K562 (cell line): ENCODE data around the gene TOR1AIP2. TPM values are rescaled to one million over a fixed set of nuclear protein-coding genes. Genes with fewer than 3 reads are reported as not detected.

ENCODE experiments used
- ATAC-seq: fragments of 200-7000 bp; cut with Tn5 transposase; 3 replicates; pipeline ENCODE4 v1.9.1; 2020; ENCODE audit warnings: moderate library complexity
- BruUV-seq: library from RNA; stranded (reverse); fragments of 400-500 nt; replicated peaks from 2 replicates; lab custom pipeline; 2021; lab: Mats Ljungman, UMichigan
- CTCF ChIA-PET: fragments of 300-600 bp; formaldehyde crosslinking; extraction: SDS; loops from one replicate; lab custom pipeline; 2021; ENCODE audit warnings: low intra/inter-chr PET ratio; lab: Yijun Ruan, JAX
- POLR2A ChIA-PET: fragments of 300-600, 350-650 bp; sonication (Branson Sonifier 250); formaldehyde crosslinking; extraction: SDS; loops from one replicate; lab custom pipeline; 2021; ENCODE audit warnings: antibody characterized with exemption, inconsistent platforms; lab: Yijun Ruan, JAX
- DNase-seq, 4 experiments: peaks; one replicate each; pipeline versions ENCODE4 v3.0.0 to v3.0.0-alpha.2; 2011 to 2018; ENCODE audit warnings: low spot score in 3 of 4, mixed read lengths in 3 of 4; ENCODE audit errors: extremely low read depth in 1 of 4
- FAIRE-seq: peaks from 2 replicates; lab custom pipeline; 2011; peaks lifted over from hg19 to GRCh38; lab: Jason Lieb, UNC
- H2AFZ ChIP-seq: 2 replicates; pipeline ENCODE4 v1.6.0; 2011; ENCODE audit warnings: low read depth, low read length, control low read depth, inconsistent platforms
- H3K27ac ChIP-seq: fragments of 200-600 bp; 3 replicates; pipeline ENCODE4 v1.8.0; 2011; ENCODE audit warnings: low read depth, mild to moderate bottlenecking, control low read depth, inconsistent platforms, low read length, moderate library complexity, mixed read lengths; ENCODE audit errors: extremely low read depth
- H3K27me3 ChIP-seq, 2 experiments: fragments of 300-600 bp in 1 of 2; 2 replicates in 1 of 2; 3 replicates in 1 of 2; pipeline versions ENCODE4 v1.6.0 to v1.8.0; 2011; ENCODE audit warnings: inconsistent platforms in 2 of 2, low read length in 2 of 2, mild to moderate bottlenecking in 1 of 2, mixed read lengths in 1 of 2, moderate library complexity in 1 of 2; ENCODE audit not compliant: control insufficient read depth in 2 of 2, insufficient read depth in 2 of 2
- H3K36me3 ChIP-seq: fragments of 300-600 bp; 3 replicates; pipeline ENCODE4 v1.8.0; 2011; ENCODE audit warnings: mild to moderate bottlenecking, low read length, inconsistent platforms; ENCODE audit not compliant: control insufficient read depth, insufficient read depth
- H3K4me1 ChIP-seq, 2 experiments: fragments of 200-600 bp in 1 of 2; replicated peaks in 1 of 2; 2 replicates in 1 of 2; 3 replicates in 1 of 2; pipeline versions ENCODE4 v1.5.1 to v1.8.0; 2011; ENCODE audit warnings: inconsistent platforms in 2 of 2, low read length in 2 of 2, mild to moderate bottlenecking in 1 of 2, mixed read lengths in 1 of 2, moderate library complexity in 1 of 2; ENCODE audit not compliant: control insufficient read depth in 2 of 2, insufficient read depth in 2 of 2
- H3K4me2 ChIP-seq: 2 replicates; pipeline ENCODE4 v1.6.1; 2011; ENCODE audit warnings: low read length, control low read depth, inconsistent platforms, mixed read lengths; ENCODE audit not compliant: insufficient read depth
- H3K4me3 ChIP-seq: fragments of 200-600 bp; sonication (generic), shearing (Covaris generic); 2 replicates; pipeline ENCODE4 v1.5.1; 2016; ENCODE audit warnings: control low read depth, inconsistent platforms
- H3K79me2 ChIP-seq: fragments of 200-600 bp; 3 replicates; pipeline ENCODE4 v1.8.0; 2011; ENCODE audit warnings: low read length, inconsistent platforms; ENCODE audit not compliant: control insufficient read depth, insufficient read depth
- H3K9ac ChIP-seq, 2 experiments: 2 replicates each; pipeline versions ENCODE4 v1.6.0 to v1.6.1; 2011; ENCODE audit warnings: low read depth in 2 of 2, low read length in 2 of 2, control low read depth in 1 of 2, inconsistent platforms in 1 of 2, mild to moderate bottlenecking in 1 of 2, mixed read lengths in 1 of 2; ENCODE audit not compliant: insufficient read depth in 1 of 2
- H3K9me1 ChIP-seq: one replicate; pipeline ENCODE4 v1.6.0; 2011; ENCODE audit warnings: inconsistent platforms, mild to moderate bottlenecking, low read length, moderate library complexity; ENCODE audit not compliant: control insufficient read depth, insufficient read depth
- H3K9me3 ChIP-seq: replicated peaks from 2 replicates; pipeline ENCODE4 v1.5.1; 2011; ENCODE audit warnings: low read depth, low read length, inconsistent platforms; ENCODE audit not compliant: control insufficient read depth, insufficient read depth
- H4K20me1 ChIP-seq: replicated peaks from 2 replicates; pipeline ENCODE4 v1.6.1; 2011; ENCODE audit warnings: low read length, inconsistent platforms, mixed read lengths; ENCODE audit not compliant: control insufficient read depth, insufficient read depth
- C11orf30 ChIP-seq: fragments of 450-650 bp; IDR thresholded peaks from 2 replicates; pipeline ENCODE4 v1.6.1; 2016; ENCODE audit warnings: low read depth, mild to moderate bottlenecking
- CEBPG ChIP-seq, 3 experiments: fragments of 200-800 bp in 1 of 3; sonication (Bioruptor generic) in 1 of 3; sonication (generic) in 1 of 3; formaldehyde crosslinking in 1 of 3; IDR thresholded peaks in 2 of 3; conservative IDR thresholded peaks in 1 of 3; 2 replicates each; pipeline versions ENCODE4 v1.6.1 to v1.8.0; 2016 to 2022; ENCODE audit warnings: missing compliant biosample characterization in 2 of 3, missing genetic modification characterization in 2 of 3, mild to moderate bottlenecking in 1 of 3, missing genetic modification reagents in 1 of 3
- FOSL1 ChIP-seq: fragments of 200-800 bp; sonication (Bioruptor generic); conservative IDR thresholded peaks from 2 replicates; pipeline ENCODE4 v1.6.1; 2016; ENCODE audit warnings: missing genetic modification characterization, missing compliant biosample characterization
- JUND ChIP-seq, 2 experiments: IDR thresholded peaks; 2 replicates in 1 of 2; 3 replicates in 1 of 2; pipeline ENCODE4 v1.6.1; 2011; ENCODE audit warnings: borderline replicate concordance in 2 of 2, low read depth in 2 of 2, low read length in 2 of 2, improper control_type of control experiment in 1 of 2, missing biosample characterization in 1 of 2, missing genetic modification characterization in 1 of 2, missing genetic modification reagents in 1 of 2
- NELFE ChIP-seq: IDR thresholded peaks from 2 replicates; pipeline ENCODE4 v1.6.1; 2011; ENCODE audit warnings: mild to moderate bottlenecking; ENCODE audit not compliant: insufficient read depth, insufficient read length
- U2AF1 ChIP-seq: fragments of 200-400 bp; formaldehyde crosslinking; optimal IDR thresholded peaks from 2 replicates; pipeline ENCODE3; 2017; ENCODE audit warnings: mild to moderate bottlenecking, low read depth, low read length, moderate library complexity
- WGBS: fragments of 100-300 bp; shearing (Covaris generic); methylation state at CpG from one replicate; pipeline ENCODE4 v1.1.6; 2016; ENCODE audit warnings: low coverage, mixed read lengths; ENCODE audit not compliant: insufficient coverage; ENCODE audit errors: missing lambda C conversion rate; 5-methylcytosine and 5-hydroxymethylcytosine counted together
- in situ Hi-C: fragments of 300-500 bp; cut with MboI; formaldehyde crosslinking; loops from 4 replicates; pipeline ENCODE4 v1.15.0; 2018; ENCODE audit warnings: inconsistent platforms, mixed read lengths
- intact Hi-C: fragments of 100-400 bp; cut with micrococcal nuclease; formaldehyde crosslinking; loops from 2 replicates; pipeline ENCODE4 v1.14.2; 2022
- polyA plus RNA-seq, 8 experiments: library from polyadenylated mRNA; depleted of rRNA in 4 of 8; stranded (reverse) in 5 of 8; unstranded in 3 of 8; fragments of >200 nt; fragmentation: Nextera tagmentation in 2 of 8; fragmentation: Illumina TruSeq in 1 of 8; extraction: Ambion mirVana in 2 of 8; extraction: Trizol in 1 of 8; gene quantifications; 2 replicates each; pipeline versions ENCODE4 v1.2.1 to v1.2.3, GENCODE V29; 2011 to 2014; ENCODE audit warnings: inconsistent platforms in 1 of 8, missing spikeins in 1 of 8
- total RNA-seq, 7 experiments: library from RNA; depleted of rRNA in 6 of 7; stranded (reverse); fragments of >200 nt in 6 of 7; fragmentation: Illumina TruSeq in 2 of 7; extraction: Trizol in 2 of 7; gene quantifications; 2 replicates each; pipeline versions ENCODE4 v1.2.1 to v1.2.3, GENCODE V29; 2011 to 2021; ENCODE audit warnings: low replicate concordance in 1 of 7
- TF ChIP-seq, protein P1 (sequence below): sonication (generic); IDR thresholded peaks from 2 replicates; pipeline ENCODE4 v1.6.1; 2016
- TF ChIP-seq, protein P2 (sequence below), 2 experiments: fragments of 450-650 bp in 1 of 2; sonication (generic) in 1 of 2; formaldehyde crosslinking in 1 of 2; IDR thresholded peaks in 1 of 2; conservative IDR thresholded peaks in 1 of 2; 2 replicates each; pipeline versions ENCODE4 v1.6.1 to v1.8.1; 2016 to 2023; ENCODE audit warnings: mild to moderate bottlenecking in 2 of 2, moderate library complexity in 2 of 2, inconsistent platforms in 1 of 2, missing genetic modification reagents in 1 of 2

TOR1AIP2 gene
- total and polyA plus RNA-seq, 9 of the 15 experiments (the other 6 are each of a cell fraction or from before 2014, with no cell fraction given), result 16.7 to 122 (median 41.4) TPM

DNA sequence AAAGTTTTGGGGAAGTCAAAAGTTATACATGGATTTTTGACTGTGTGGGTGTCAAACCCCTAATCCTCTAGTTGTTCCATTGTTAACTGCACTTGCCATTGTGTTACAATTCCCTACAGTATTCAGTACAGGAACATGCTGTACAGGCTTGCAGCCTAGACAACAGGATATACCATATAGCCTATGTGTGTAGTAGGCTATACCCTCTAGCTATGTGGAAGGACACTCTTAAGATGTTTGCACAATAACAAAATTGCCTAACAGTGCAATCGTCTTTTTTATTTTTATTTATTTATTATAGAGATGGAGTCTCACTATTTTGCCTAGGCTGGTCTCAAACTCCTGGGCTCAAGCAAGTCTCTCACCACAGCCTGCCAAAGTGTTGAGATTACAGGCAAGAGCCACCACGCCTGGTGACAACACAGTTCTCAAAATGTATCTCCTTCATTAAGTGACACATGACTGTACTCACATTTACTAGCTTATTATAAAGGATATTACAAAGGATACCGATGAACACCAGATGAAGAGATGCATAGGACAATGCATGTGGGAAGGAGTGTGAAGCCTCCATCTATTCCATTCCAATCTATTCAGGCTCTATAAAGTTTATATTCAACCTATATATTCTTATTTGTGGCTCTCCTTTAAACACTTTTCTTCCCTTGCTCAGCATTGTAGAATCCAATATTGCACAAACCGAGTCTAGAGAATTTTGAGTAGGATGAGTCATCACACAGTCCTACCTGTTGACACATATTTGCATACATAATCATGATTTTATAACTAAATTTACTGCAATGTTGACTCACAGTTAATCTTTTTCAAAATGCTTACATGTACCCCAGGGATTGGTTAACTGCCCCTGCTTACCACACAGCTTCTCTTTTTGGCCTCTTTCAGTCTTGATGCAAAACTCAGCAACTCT, 48.6 kb upstream of the TOR1AIP2 start:
- DNase-seq (no peak), ATAC-seq (0 out of 3 replicates have a peak, but pooled peaks have one; percentile 16), FAIRE-seq (no peak)
- Histone ChIP-seq H3K27me3 (no peaks in the 10 kb centered on the region), H3K4me3 (no peak overlapping the region), H2AFZ (no peak overlapping the region), H3K9me1 (no peaks in the 10 kb centered on the region), H3K4me2 (no peak overlapping the region), H3K36me3 (no peaks in the 10 kb centered on the region), H3K79me2 (no peaks in the 10 kb centered on the region), H3K9ac (no peak overlapping the region), H3K4me1 (peaks cover 0 to 6% of the 10 kb centered on the region in 2 experiments; a peak in 1 of 5 replicates), H3K27ac (no peak overlapping the region), H4K20me1 (no peaks in the 10 kb centered on the region), H3K9me3 (no peaks in the 10 kb centered on the region)
- BruUV-seq, result no TSS peak
- 31% methylated on average over 4 of the region's 4 CpGs for WGBS
- POLR2A ChIA-PET, result interaction anchor here (0.7 to 3.5 kb wide), 6 partner anchors 9 to 196 kb away, joined by 3 to 19 read pairs (median 3); no protein-coding TSS in a partner anchor
- in situ Hi-C loops, result no loop called here
- TF ChIP-seq CEBPG (CRISPR knock-in tag; IDR thresholded peaks at IDR 0.05), result no peak
- TF ChIP-seq CEBPG (tag; conservative IDR thresholded peaks at IDR 0.05 in 1 of 2, IDR thresholded peaks at IDR 0.05 in 1 of 2), result 0 out of 4 replicates have a peak, but pooled peaks of 1 of the 2 experiments have one; percentile 33
- TF ChIP-seq, protein P1, sequence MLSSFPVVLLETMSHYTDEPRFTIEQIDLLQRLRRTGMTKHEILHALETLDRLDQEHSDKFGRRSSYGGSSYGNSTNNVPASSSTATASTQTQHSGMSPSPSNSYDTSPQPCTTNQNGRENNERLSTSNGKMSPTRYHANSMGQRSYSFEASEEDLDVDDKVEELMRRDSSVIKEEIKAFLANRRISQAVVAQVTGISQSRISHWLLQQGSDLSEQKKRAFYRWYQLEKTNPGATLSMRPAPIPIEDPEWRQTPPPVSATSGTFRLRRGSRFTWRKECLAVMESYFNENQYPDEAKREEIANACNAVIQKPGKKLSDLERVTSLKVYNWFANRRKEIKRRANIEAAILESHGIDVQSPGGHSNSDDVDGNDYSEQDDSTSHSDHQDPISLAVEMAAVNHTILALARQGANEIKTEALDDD, result peak; percentile 47; the same call in 1 of the 2 replicates
- 0 out of 2 replicates have a peak, but pooled peaks have one; percentile 13 for TF ChIP-seq FOSL1 (tag)
- TF ChIP-seq, protein P2, sequence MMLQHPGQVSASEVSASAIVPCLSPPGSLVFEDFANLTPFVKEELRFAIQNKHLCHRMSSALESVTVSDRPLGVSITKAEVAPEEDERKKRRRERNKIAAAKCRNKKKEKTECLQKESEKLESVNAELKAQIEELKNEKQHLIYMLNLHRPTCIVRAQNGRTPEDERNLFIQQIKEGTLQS (IDR thresholded peaks at IDR 0.05), result peak; percentile 88
- TF ChIP-seq, protein P2 (CRISPR knock-in tag; conservative IDR thresholded peaks at IDR 0.05), result no peak
- peak; percentile 10; the same call in 1 of the 2 replicates for TF ChIP-seq C11orf30
- TF ChIP-seq NELFE, result no peak
- TF ChIP-seq U2AF1, result no peak
- peak; percentile 72; the same call in 1 of the 2 replicates for TF ChIP-seq JUND (IDR thresholded peaks at IDR 0.05; ENCODE audit: borderline replicate concordance, low read depth, low read length)
- peak; percentile 76 for TF ChIP-seq JUND (tag; IDR thresholded peaks at IDR 0.05; ENCODE audit: borderline replicate concordance, low read depth, low read length)
- intact Hi-C loops, result no loop called here
- CTCF ChIA-PET, result no interaction called here
